Endothelial cell of umbilical vein (primary cell): Measurements from ENCODE around the gene RBM27.
"Not testable (repeated sequence)": the region's sequence is repeated elsewhere in the genome, so short reads cannot be mapped to it uniquely, and the experiment has no call there.

Experiments
- CTCF ChIP-seq, 2 donors: IDR thresholded peaks; 1 replicate in 1 of 2; 2 replicates in 1 of 2; pipeline ENCODE4 v1.5.1; 2011; ENCODE audit warnings: low read length in 2 of 2, mild to moderate bottlenecking in 2 of 2, moderate library complexity in 2 of 2, control low read depth in 1 of 2, inconsistent platforms in 1 of 2, low read depth in 1 of 2; ENCODE audit not compliant: insufficient read depth in 1 of 2; ENCODE audit errors: extremely low read depth in 1 of 2
- EZH2 ChIP-seq: IDR thresholded peaks from 2 replicates; pipeline ENCODE4 v1.6.1; 2012; ENCODE audit warnings: borderline replicate concordance, low read depth, mild to moderate bottlenecking, moderate library complexity, low read length, inconsistent platforms; ENCODE audit not compliant: severe bottlenecking
- FOS ChIP-seq: IDR thresholded peaks from 2 replicates; pipeline ENCODE4 v1.6.1; 2011; ENCODE audit warnings: mild to moderate bottlenecking, low read length, moderate library complexity, borderline replicate concordance; ENCODE audit not compliant: insufficient read depth
- JUN ChIP-seq: IDR thresholded peaks from 2 replicates; pipeline ENCODE4 v1.6.1; 2011; ENCODE audit warnings: borderline replicate concordance, low read depth; ENCODE audit not compliant: insufficient read length, insufficient read depth
- MYC ChIP-seq: IDR thresholded peaks from one replicate; pipeline ENCODE4 v1.6.1; 2011; ENCODE audit warnings: mild to moderate bottlenecking, low read depth, low read length
- POLR2A ChIP-seq: IDR thresholded peaks from 2 replicates; pipeline ENCODE4 v1.6.1; 2012; ENCODE audit warnings: low read depth, mild to moderate bottlenecking, control low read depth, low read length
- TF ChIP-seq, protein P1 (sequence below): IDR thresholded peaks from 2 replicates; pipeline ENCODE4 v1.6.1; 2011; ENCODE audit not compliant: insufficient read depth, insufficient read length

DNA sequence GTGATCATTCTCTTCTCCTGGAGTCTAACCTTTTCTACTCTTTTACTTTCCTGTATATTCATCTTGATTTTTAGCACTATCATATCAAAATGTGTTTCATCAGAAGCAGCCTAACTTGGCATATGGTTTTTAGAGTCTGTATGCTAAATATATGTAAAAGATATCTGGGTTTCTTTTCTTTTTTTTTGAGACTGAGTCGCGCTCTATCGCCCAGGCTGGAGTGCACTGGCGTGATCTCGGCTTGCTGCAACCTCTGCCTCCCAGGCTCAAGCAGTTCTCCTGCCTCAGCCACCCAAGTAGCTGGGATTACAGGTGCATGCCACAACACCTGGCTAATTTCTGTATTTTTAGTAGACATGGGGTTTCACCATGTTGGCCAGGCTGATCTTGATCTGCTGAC is 11.5 kb downstream of the RBM27 start:
- not testable (repeated sequence) for TF ChIP-seq EZH2; POLR2A; JUN; FOS; CTCF (IDR thresholded peaks at IDR 0.05; ENCODE audit: extremely low read depth in 1 of 2, insufficient read depth in 1 of 2, low read depth in 1 of 2, low read length in 2 of 2); MYC
- TF ChIP-seq, protein P1, sequence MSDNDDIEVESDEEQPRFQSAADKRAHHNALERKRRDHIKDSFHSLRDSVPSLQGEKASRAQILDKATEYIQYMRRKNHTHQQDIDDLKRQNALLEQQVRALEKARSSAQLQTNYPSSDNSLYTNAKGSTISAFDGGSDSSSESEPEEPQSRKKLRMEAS, result not testable (repeated sequence)
